ENCODE measurements around the gene DOCK2.
A peak's percentile ranks its signal among the peaks of the same experiment; 100 is the strongest.

Gene DOCK2

DNA sequence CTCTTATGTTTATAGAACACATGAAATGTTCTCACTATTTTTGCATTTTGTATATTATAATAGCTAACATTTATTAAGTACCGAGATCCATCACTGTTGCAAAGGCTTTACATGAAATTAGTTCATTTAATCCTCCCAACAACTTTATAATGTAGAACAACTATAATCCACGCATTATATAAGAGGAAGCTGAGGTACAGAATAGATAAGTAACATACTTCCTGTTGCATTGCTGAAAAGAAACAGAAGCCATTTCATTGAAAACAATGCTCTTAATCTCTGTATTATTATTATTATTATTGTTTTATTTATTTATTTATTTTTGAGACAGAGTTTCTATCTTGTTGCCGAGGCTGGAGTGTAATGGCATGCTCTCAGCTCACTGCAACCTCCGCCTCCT lies 351.1 kb downstream of the DOCK2 start:
- no peak for DNase-seq (ENCODE audit: low read depth, low spot score)

DNA sequence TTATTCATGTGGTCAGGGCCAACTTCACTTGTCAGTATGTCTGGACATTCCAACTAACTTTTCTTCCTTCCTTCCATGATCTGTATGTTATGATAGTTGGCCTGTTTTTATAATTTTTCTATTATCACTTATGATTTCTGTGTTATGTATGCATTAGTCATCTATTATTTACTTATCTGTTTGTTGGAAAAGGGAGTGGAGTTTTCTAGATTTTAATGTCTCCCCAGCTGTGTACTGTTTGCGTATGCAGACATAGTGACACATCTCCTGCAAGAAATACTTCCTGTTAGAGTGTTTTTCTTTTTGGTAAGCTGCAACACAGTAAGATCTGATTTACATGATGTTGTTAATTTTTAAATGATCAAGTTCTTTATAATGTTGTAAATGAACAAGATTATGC lies 351.9 kb downstream of the DOCK2 start:
- no peak for DNase-seq (ENCODE audit: low read depth, low spot score)

DNA sequence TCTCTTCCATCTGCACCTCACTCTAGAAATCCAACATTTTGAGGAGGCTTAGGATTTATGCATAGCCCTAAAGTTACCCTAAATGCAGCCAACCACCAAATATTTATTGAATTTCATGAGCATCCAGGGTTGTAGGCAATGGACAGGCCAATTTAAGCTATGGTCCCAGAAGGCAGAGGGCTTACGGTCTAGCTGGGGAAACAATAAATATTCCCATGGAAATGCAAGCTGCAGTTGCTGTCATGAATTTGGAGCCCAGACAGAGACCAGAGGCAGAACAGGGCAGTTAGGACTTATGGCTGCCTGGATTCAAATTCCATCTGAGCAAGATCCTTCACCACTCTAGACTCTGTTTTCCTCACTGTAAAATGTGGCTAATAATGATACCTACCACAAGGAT lies 352.3 kb downstream of the DOCK2 start:
- no peak for DNase-seq (ENCODE audit: low read depth, low spot score)

- DNase-seq (ENCODE audit: low read depth, low spot score) = no peak
These were observed 354.2 kb downstream of the DOCK2 start for GRCh38 chr5:169991115-169991869.

GRCh38 chr5:169992789-169993484 lies 355.9 kb downstream of the DOCK2 start:
- peak; percentile 13 for DNase-seq (ENCODE audit: low read depth, low spot score)

DNA sequence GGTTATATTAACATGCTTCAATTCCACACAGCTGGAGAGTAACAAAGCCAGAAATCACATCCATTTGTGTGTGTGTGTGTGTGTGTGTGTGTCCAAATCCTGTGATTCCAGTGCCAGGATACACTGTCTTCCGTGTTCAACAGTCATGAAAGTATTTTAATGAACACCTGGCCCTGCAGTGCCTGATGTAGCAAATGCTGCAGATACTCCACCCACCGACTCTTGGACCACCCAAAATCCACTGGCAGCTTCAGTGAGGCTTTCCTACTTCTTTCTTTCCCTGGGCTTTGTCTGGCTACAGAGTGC lies 356.4 kb downstream of the DOCK2 start:
- no peak for DNase-seq (ENCODE audit: low read depth, low spot score)

- DNase-seq (ENCODE audit: low read depth, low spot score) = no peak
These were observed 360.7 kb downstream of the DOCK2 start for GRCh38 chr5:169997798-169998197.

GRCh38 chr5:169999621-170000020 lies 362.5 kb downstream of the DOCK2 start:
- DNase-seq (ENCODE audit: low read depth, low spot score) = no peak

DNA sequence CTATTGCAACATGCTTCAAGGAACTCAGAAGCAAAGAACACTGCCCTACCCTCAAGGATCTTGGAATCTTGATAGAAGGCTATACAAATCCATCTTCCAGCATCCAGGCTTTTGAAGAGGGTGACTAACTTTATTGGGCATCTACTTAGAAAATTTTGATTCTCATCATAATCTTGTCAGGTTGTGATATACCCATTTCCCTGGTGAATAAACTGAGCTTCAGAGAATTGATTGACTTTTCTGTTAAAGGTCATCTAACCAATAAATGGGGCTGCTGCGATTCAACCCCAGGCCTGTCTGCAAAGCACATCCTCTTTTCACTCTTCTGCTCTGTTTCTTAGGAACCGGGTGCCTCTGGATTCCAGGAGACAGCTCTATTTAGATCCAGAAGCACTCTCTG lies 363.1 kb downstream of the DOCK2 start:
- no peak for DNase-seq (ENCODE audit: low read depth, low spot score)

DNA sequence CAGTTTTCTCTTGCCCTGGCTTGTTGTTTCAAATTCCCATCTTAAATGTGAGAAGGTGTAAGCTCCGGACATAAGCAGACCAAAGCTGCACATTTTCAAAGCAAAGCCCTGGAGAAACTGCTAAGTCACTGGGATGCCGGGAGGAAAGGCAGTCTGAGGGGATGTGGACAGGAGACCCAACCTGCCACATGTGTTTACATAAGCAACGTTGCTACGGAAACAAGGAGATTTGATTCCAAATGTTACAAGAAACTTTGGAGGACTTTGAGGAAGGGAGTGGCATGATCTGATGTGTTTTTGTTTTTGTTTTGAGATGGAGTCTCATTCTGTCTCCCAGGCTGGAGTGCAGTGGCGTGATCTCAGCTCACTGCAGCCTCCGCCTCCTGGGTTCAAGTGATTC lies 368.9 kb downstream of the DOCK2 start:
- peak; percentile 11 for DNase-seq (ENCODE audit: low read depth, low spot score)

GRCh38 chr5:170008376-170008775 lies 371.3 kb downstream of the DOCK2 start:
- DNase-seq (ENCODE audit: low read depth, low spot score) = no peak

DNA sequence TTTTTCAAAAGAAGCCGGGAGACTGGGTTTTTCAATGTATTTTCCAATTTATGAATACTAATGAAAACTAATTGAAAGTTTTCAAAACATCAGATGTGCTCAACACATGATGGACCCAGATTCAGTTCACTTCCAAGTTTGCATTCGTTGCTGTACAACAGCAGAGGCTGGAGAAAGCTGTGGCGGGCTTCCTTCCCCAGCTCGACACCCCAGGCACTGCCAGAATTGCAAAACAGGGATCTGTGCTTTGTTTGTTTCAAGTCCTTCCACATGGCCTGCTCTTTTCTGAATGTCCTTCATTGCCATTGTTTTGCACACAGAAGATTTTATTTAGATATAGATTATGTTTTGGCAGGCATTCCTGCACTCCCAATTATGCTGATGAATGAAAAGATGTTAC lies 373.5 kb downstream of the DOCK2 start:
- no peak for DNase-seq (ENCODE audit: low read depth, low spot score)

- no peak for DNase-seq (ENCODE audit: low read depth, low spot score)
These were observed 374.7 kb downstream of the DOCK2 start for GRCh38 chr5:170011751-170012150.

- DNase-seq (ENCODE audit: low read depth, low spot score) = no peak
These were observed 375.5 kb downstream of the DOCK2 start for GRCh38 chr5:170012622-170013021.

GRCh38 chr5:170020423-170020822 lies 383.3 kb downstream of the DOCK2 start:
- no peak for DNase-seq (ENCODE audit: low read depth, low spot score)

DNA sequence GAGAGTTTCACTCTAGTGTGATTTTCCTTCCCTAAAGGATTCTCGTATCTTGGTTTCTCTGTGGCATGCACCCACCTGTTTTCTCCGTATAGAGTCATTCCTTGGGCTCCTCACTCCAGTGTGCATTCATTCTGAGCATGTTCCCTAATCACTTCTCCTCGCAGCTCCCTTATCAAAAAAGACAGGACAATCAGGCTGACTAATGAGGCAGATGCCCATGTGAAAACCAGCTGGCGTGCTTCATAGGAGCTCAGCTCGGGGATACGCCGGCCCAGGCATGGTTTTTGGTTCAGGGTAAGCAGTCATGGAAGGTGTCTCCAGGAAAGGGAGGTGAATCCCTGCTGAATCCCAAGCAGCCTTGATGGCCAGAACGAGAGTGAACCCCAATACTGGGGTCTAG lies 384.4 kb downstream of the DOCK2 start:
- no peak for DNase-seq (ENCODE audit: low read depth, low spot score)

DNA sequence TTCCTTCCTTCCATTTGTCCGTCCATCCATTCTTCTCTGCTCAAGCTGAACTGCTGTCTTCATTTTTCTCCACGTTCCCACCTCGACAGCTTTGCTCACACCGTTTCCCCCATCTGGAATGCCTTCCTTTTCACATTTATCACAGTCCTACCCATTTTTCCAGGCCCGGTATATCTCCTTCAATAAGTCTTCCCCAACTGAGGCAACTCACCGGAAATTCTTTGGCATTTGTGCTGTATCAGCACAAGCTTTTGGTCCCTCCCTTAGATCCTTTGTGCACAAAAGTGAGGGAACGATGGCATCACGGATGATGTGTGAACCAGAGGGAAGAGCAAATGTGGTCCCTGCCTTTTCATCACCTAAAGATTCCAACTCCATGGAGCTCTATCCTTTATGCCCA lies 388.8 kb downstream of the DOCK2 start:
- DNase-seq (ENCODE audit: low read depth, low spot score) = no peak

DNA sequence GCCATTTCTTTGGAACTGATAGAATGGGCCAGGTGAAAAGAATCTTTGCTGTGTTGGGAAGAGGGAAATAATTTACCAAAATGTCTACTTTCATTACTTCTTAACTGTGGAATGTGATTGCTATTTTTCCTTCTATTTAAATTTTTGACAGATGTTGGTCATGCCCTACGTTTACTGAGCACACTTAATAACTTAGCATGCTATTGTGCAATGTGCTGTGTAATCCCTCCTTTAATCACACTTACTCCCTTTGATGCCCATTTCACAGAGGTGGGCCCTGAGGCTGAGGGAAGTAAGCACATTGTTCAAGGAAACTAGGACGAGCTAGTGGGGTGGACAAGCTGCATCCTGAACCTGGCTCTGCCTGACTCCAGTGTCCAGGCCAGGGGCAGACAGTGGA lies 391.0 kb downstream of the DOCK2 start:
- no peak for DNase-seq (ENCODE audit: low read depth, low spot score)

- DNase-seq (ENCODE audit: low read depth, low spot score) = no peak
These were observed 397.2 kb downstream of the DOCK2 start for GRCh38 chr5:170034231-170034630.

DNA sequence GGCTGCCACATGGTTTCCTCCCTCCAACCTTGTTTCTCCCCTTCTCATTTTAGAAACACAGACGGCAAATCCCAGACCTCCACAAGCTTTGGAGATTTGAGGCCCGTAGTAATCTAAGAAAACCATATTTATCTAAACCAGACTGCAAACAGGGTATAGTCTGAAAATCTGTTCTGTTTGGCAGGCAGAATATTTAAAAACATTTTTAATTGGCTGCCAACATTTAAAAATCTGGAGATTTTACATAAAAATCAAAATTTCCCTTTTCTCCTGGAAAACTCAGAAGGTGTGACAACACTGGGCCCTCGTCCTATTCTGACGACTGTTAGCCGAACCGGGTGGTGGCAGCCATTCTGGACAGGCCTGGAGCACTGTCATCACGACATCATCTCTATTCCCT lies 401.2 kb downstream of the DOCK2 start:
- DNase-seq (ENCODE audit: low read depth, low spot score) = no peak

DNA sequence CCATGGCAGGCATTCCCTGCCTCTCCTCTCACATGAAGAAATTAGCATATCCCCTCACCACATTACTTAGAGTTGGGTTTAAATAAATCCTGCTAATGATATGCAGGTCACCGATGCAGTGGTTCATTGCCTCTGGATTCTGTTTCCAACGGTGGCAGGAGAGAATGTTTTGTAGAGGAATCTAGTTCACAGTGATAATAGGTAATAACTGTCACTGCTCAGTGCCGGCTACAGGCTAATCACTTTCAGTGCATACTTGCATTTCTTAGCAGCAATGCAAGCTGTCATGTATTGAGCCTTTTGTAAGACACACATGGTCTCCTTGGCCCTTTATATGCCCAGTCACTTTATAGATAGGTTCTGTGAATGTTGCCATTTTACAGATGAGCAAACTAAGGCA lies 402.8 kb downstream of the DOCK2 start:
- no peak for DNase-seq (ENCODE audit: low read depth, low spot score)

DNA sequence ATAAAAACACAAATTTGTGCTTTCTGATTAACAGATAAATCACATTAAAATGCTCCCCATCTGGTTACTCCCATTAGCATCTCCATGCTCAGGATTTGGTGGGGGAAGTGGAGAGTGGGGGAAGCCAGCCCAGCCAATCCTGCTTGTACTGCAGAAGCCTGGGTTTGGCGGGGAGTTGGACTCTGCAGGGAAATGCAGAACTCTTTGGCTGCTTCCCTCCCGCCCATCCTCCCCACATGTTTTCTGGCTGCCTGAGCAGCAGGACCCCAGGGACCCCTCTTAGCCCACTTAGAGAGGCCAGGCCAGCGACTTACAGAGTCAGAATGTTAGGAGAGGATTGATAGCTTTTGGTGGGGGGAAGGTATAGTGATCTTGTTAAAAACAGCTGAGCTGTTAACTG lies 409.2 kb downstream of the DOCK2 start:
- DNase-seq (ENCODE audit: low read depth, low spot score) = no peak

GRCh38 chr5:170049713-170050112 lies 412.6 kb downstream of the DOCK2 start:
- DNase-seq (ENCODE audit: low read depth, low spot score) = no peak

GRCh38 chr5:170053896-170054295 lies 416.8 kb downstream of the DOCK2 start:
- peak; percentile 3 for DNase-seq (ENCODE audit: low read depth, low spot score)

All from astrocyte of the hippocampus (primary cell).